ENCODE measurements around the gene LY86.

DNA sequence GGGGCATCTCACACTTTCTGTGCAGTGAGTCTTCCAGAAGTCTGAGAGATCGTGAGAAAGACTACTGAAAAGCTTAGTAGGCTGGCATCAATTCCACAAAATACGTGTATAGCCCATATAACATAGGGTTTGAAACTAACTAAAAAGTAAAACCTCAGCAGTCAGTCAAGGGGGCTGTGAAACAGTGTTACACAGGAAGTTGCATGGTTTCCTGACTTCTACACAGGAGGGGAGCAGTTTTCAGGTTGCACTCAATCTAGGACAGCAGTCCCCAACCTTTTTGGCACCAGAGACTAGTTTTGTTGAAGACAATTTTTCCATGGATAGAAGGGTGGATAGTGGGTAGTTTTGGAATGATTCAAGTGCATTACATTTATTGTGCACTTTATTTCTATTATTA lies 4.7 kb upstream of the LY86 start:
- TF ChIP-seq CTCF (IDR thresholded peaks at IDR 0.05; ENCODE audit: insufficient read depth, low read length, poor library complexity, severe bottlenecking) (no peak), EZH2phosphoT487 (conservative IDR thresholded peaks at IDR 0.05; ENCODE audit: low read length) (no peak)

Data from SU-DHL-6 (cell line).